ENCODE results near the gene NR2F1-AS1. TPM values are rescaled to one million over a fixed set of nuclear protein-coding genes. Genes with fewer than 3 reads are reported as not detected.
"Not testable (repeated sequence)": the region's sequence is repeated elsewhere in the genome, so short reads cannot be mapped to it uniquely, and the experiment has no call there.

Gene NR2F1-AS1
- total and polyA plus RNA-seq, 4 experiments from 2014 or later: not detected

DNA sequence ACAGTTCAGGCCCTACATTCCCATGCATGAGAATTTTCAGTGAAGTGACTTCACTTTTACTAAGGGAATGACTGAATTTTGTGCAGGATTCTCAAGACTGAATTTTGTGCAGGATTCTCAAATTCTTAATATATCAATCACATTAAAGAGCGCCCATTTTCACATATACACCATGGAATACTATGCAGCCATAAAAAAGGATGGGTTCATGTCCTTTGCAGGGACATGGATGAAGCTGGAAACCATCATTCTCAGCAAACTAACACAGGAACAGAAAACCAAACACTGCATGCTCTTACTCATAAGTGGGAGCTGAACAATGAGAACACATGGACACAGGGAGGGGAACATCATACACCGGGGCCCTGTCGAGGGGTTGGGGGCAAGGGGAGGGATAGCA is 31.4 kb downstream of the NR2F1-AS1 start:
- peaks cover 5 to 15% of the 10 kb centered on the region in 2 donors for H3K27me3 Mint-ChIP-seq

DNA sequence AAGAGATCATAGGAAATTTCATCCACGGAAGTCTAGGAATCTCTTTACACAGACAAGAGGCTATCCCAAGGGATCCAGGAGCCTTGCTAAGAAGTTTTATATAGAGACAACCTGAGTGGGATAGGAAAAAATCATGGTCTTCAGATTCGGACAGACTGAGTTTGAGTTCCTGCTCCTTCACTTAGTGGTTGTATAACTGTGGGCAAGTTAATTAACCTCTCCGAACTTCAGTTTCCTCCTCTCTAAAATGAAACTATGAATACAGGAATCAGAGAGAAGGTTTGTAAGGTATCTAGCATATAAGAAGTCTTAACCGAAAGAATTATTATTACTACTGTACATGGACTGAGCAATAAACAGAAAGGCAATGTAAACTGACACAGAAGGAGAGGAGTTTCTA is 35.1 kb downstream of the NR2F1-AS1 start:
- CTCF ChIA-PET (ENCODE audit: partially characterized antibody): no interaction called here
- DNase-seq: no peak
- H3K9me3 Mint-ChIP-seq: peaks cover 0 to 3% (median 0%) of the 10 kb centered on the region in 8 donors
- no peak overlapping the region for H3K4me3 Mint-ChIP-seq
- Histone ChIP-seq H3K27ac (ENCODE audit: low read depth, low read length) (no peak overlapping the region), H3K4me3 (ENCODE audit: low read length in 2 of 2) (no peak overlapping the region), H3K36me3 (ENCODE audit: insufficient read depth, low read length) (no peaks in the 10 kb centered on the region), H3K9me3 (ENCODE audit: control insufficient read depth in 1 of 2, low read length in 2 of 2) (no peaks in the 10 kb centered on the region), H3K27me3 (ENCODE audit: insufficient read depth, low read length) (no peaks in the 10 kb centered on the region), H3K4me1 (ENCODE audit: insufficient read depth, low read length) (no peaks in the 10 kb centered on the region)
- no peak overlapping the region for H3K27ac Mint-ChIP-seq
- H3K4me1 Mint-ChIP-seq: no peaks in the 10 kb centered on the region
- intact Hi-C loops (cut with micrococcal nuclease): no loop called here
- H3K36me3 Mint-ChIP-seq: no peaks in the 10 kb centered on the region
- POLR2A ChIA-PET (ENCODE audit: partially characterized antibody): no interaction called here
- peaks cover 8 to 17% of the 10 kb centered on the region in 2 donors for H3K27me3 Mint-ChIP-seq

More for the DNA sequence above, 31.4 kb downstream of the NR2F1-AS1 start:
- H3K4me1 ChIP-seq (ENCODE audit: insufficient read depth, low read length); H3K9me3 Mint-ChIP-seq; H3K4me1 Mint-ChIP-seq; H3K4me3 Mint-ChIP-seq; H3K4me3 ChIP-seq (ENCODE audit: low read length in 2 of 2); H3K9me3 ChIP-seq (ENCODE audit: control insufficient read depth in 1 of 2, low read length in 2 of 2); intact Hi-C loops (cut with micrococcal nuclease); POLR2A ChIA-PET (ENCODE audit: partially characterized antibody); H3K36me3 Mint-ChIP-seq; DNase-seq; H3K27ac Mint-ChIP-seq; H3K36me3 ChIP-seq (ENCODE audit: insufficient read depth, low read length); H3K27ac ChIP-seq (ENCODE audit: low read depth, low read length); CTCF ChIA-PET (ENCODE audit: partially characterized antibody); H3K27me3 ChIP-seq (ENCODE audit: insufficient read depth, low read length): not testable (repeated sequence)

DNA sequence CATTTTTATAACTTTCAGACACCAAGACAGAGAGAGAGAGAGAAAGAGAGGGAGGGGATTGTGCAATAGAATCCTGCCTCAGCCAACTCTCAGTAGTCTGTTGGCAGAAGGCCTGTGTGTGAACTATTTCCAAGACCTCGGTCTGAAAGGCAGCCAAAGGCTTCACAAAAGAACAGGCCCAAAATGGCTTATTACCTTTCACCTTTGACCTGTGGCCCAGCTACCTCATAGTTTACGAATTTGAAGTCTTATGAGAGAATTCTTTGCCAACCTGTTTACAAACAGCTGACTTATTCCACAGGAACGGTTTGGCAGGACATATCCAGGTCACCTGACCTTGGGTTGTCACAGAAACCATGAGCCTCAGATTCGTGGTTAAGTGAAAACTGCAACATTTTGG is 48.6 kb downstream of the NR2F1-AS1 start:
- H3K9me3 ChIP-seq (ENCODE audit: control insufficient read depth in 1 of 2, low read length in 2 of 2): no peaks in the 10 kb centered on the region
- ChIA-PET CTCF (ENCODE audit: partially characterized antibody) (no interaction called here), POLR2A (ENCODE audit: partially characterized antibody) (no interaction called here)
- Mint-ChIP-seq H3K27ac (no peak overlapping the region), H3K4me1 (no peaks in the 10 kb centered on the region), H3K36me3 (no peaks in the 10 kb centered on the region), H3K9me3 (peaks cover under 1 to 11% (median 7%) of the 10 kb centered on the region in 8 donors), H3K27me3 (peaks cover 2 to 3% of the 10 kb centered on the region in 2 donors), H3K4me3 (no peak overlapping the region)
- H3K36me3 ChIP-seq (ENCODE audit: insufficient read depth, low read length): no peaks in the 10 kb centered on the region
- no peak overlapping the region for H3K4me3 ChIP-seq (ENCODE audit: low read length in 2 of 2)
- no peaks in the 10 kb centered on the region for H3K4me1 ChIP-seq (ENCODE audit: insufficient read depth, low read length)
- no peak for DNase-seq
- no peak overlapping the region for H3K27ac ChIP-seq (ENCODE audit: low read depth, low read length)
- intact Hi-C loops (cut with micrococcal nuclease): no loop called here
- H3K27me3 ChIP-seq (ENCODE audit: insufficient read depth, low read length): no peaks in the 10 kb centered on the region

DNA sequence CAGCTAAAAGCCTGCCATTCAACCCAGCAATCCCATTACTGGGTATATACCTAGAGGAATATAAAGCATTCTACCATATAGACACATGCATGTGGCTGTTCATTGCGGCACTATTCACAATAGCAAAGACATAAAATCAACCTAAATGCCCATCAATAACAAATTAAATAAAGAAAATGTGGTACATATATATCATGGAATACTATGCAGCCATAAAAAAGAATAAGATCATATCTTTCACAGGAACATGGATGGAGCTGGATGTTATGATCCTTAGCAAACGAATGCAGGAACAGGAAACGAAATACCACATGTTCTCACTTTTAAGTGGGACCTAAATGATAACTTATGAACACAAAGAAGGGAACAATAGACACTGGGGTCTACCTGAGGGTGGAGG is 59.2 kb downstream of the NR2F1-AS1 start:
- H3K9me3 Mint-ChIP-seq: peaks cover 0 to 57% (median 27%) of the 10 kb centered on the region in 8 donors
- POLR2A ChIA-PET (ENCODE audit: partially characterized antibody): not testable (repeated sequence)

DNA sequence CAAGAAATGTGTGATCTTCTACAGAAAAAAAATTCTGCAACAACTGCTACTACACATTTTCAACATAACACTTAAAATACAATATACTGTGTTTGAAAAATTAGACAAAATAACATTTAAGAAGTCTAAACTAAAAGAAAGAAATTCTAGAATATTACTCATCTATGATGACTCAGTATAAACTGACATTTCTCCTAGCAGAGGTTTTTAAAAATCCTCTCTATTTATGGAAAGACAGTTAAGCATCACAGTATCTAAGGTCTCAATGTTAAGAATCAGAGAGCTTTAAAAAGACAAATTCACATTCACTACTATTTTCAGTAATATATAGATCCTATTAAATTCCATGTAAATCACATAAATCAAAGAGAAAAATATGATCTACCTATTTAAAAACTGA is 61.3 kb downstream of the NR2F1-AS1 start:
- no peak overlapping the region for H3K4me3 ChIP-seq (ENCODE audit: low read length in 2 of 2)
- Mint-ChIP-seq H3K9me3 (peaks cover 0 to 37% (median 19%) of the 10 kb centered on the region in 8 donors), H3K4me3 (no peak overlapping the region), H3K27me3 (peaks cover 4 to 8% of the 10 kb centered on the region in 2 donors), H3K36me3 (no peaks in the 10 kb centered on the region), H3K4me1 (no peaks in the 10 kb centered on the region), H3K27ac (no peak overlapping the region)
- intact Hi-C loops (cut with micrococcal nuclease): no loop called here
- CTCF ChIA-PET (ENCODE audit: partially characterized antibody): no interaction called here
- H3K36me3 ChIP-seq (ENCODE audit: insufficient read depth, low read length): no peaks in the 10 kb centered on the region
- H3K27me3 ChIP-seq (ENCODE audit: insufficient read depth, low read length): no peaks in the 10 kb centered on the region
- H3K27ac ChIP-seq (ENCODE audit: low read depth, low read length): no peak overlapping the region
- POLR2A ChIA-PET (ENCODE audit: partially characterized antibody): interaction anchor here (0.6 kb wide), 1 partner anchor 71 kb away, joined by 3 read pairs; no protein-coding TSS in a partner anchor
- no peaks in the 10 kb centered on the region for H3K4me1 ChIP-seq (ENCODE audit: insufficient read depth, low read length)
- DNase-seq: no peak
- H3K9me3 ChIP-seq (ENCODE audit: control insufficient read depth in 1 of 2, low read length in 2 of 2): no peaks in the 10 kb centered on the region

More for the DNA sequence above, 59.2 kb downstream of the NR2F1-AS1 start:
- H3K4me3 Mint-ChIP-seq; H3K4me1 ChIP-seq (ENCODE audit: insufficient read depth, low read length); H3K27me3 Mint-ChIP-seq; intact Hi-C loops (cut with micrococcal nuclease); CTCF ChIA-PET (ENCODE audit: partially characterized antibody); H3K27ac ChIP-seq (ENCODE audit: low read depth, low read length); H3K4me1 Mint-ChIP-seq; H3K36me3 ChIP-seq (ENCODE audit: insufficient read depth, low read length); H3K27me3 ChIP-seq (ENCODE audit: insufficient read depth, low read length); H3K27ac Mint-ChIP-seq; H3K4me3 ChIP-seq (ENCODE audit: low read length in 2 of 2); DNase-seq; H3K36me3 Mint-ChIP-seq; H3K9me3 ChIP-seq (ENCODE audit: control insufficient read depth in 1 of 2, low read length in 2 of 2): not testable (repeated sequence)

DNA sequence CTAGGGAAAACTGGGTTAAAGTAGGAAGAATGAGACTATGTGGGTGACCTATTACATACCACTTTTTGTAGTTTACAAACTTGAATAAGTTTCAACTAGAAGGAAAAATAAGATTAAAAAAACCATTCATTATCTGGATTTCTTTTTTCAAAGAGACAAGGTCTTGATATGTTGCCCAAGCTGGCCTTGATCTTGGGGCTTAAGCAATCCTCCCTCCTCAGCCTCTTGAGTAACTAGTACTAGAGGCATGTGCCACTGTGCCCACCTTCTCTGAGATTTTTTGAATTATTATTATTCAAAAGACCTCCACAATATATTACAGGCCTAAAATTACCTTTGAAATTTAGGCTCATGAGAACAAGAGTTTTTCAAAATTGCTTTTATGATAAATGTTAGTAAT is 63.2 kb downstream of the NR2F1-AS1 start:
- Mint-ChIP-seq H3K4me3 (no peak overlapping the region), H3K27me3 (peaks cover 3 to 8% of the 10 kb centered on the region in 2 donors), H3K4me1 (no peaks in the 10 kb centered on the region), H3K9me3 (peaks cover 0 to 22% (median 15%) of the 10 kb centered on the region in 8 donors), H3K27ac (no peak overlapping the region), H3K36me3 (no peaks in the 10 kb centered on the region)
- H3K4me1 ChIP-seq (ENCODE audit: insufficient read depth, low read length): no peaks in the 10 kb centered on the region
- ChIA-PET POLR2A (ENCODE audit: partially characterized antibody) (no interaction called here), CTCF (ENCODE audit: partially characterized antibody) (no interaction called here)
- H3K36me3 ChIP-seq (ENCODE audit: insufficient read depth, low read length): no peaks in the 10 kb centered on the region
- no peaks in the 10 kb centered on the region for H3K27me3 ChIP-seq (ENCODE audit: insufficient read depth, low read length)
- intact Hi-C loops (cut with micrococcal nuclease): no loop called here
- no peak for DNase-seq
- no peaks in the 10 kb centered on the region for H3K9me3 ChIP-seq (ENCODE audit: control insufficient read depth in 1 of 2, low read length in 2 of 2)
- H3K4me3 ChIP-seq (ENCODE audit: low read length in 2 of 2): no peak overlapping the region
- no peak overlapping the region for H3K27ac ChIP-seq (ENCODE audit: low read depth, low read length)

DNA sequence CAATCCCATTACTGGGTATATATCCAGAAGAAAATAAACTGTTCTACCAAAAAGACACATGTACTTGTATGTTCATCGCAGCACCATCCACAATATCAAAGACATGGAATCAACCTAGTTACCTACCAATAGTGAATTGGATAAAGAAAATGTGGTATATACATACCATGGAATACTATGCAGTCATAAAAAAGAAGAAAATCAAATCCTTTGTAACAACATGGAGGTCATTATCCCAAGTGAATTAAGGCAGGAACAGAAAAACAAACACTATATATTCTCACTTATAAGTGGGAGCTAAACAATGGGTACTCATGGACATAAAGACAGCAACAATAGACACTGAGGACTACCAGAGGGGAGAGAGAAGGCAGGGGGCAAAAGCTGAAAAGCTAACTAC is 67.7 kb downstream of the NR2F1-AS1 start:
- Histone ChIP-seq H3K9me3 (ENCODE audit: control insufficient read depth in 1 of 2, low read length in 2 of 2) (no peaks in the 10 kb centered on the region), H3K4me3 (ENCODE audit: low read length in 2 of 2) (no peak overlapping the region), H3K36me3 (ENCODE audit: insufficient read depth, low read length) (no peaks in the 10 kb centered on the region), H3K27ac (ENCODE audit: low read depth, low read length) (no peak overlapping the region), H3K27me3 (ENCODE audit: insufficient read depth, low read length) (no peaks in the 10 kb centered on the region), H3K4me1 (ENCODE audit: insufficient read depth, low read length) (no peaks in the 10 kb centered on the region)
- H3K9me3 Mint-ChIP-seq: peaks cover 0 to 2% (median 0%) of the 10 kb centered on the region in 8 donors
- no peak for DNase-seq
- intact Hi-C loops (cut with micrococcal nuclease): no loop called here
- H3K27me3 Mint-ChIP-seq: peaks cover 0 to 3% of the 10 kb centered on the region in 2 donors
- H3K36me3 Mint-ChIP-seq: no peaks in the 10 kb centered on the region
- POLR2A ChIA-PET (ENCODE audit: partially characterized antibody): no interaction called here
- no peak overlapping the region for H3K27ac Mint-ChIP-seq
- H3K4me3 Mint-ChIP-seq: no peak overlapping the region
- no peaks in the 10 kb centered on the region for H3K4me1 Mint-ChIP-seq
- CTCF ChIA-PET (ENCODE audit: partially characterized antibody): no interaction called here

DNA sequence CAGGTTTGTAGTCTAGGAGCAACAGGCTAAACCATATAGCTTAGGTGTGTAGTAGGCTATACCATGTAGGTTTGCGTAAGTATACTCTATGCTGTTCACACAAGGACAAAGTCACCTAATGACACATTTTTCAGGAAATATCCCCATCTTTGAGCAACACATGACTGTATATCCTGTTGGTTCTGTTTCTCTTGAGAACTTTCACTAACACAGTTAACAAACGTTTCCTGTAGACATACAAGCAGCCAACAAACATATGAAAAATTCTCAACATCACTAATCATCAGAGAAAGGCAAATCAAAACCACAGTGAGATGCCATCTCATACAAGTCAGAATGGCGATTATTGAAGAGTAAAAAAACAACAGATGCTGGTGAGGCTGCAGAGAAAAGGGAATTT is 68.2 kb downstream of the NR2F1-AS1 start:
- no peak for DNase-seq
- H3K9me3 ChIP-seq (ENCODE audit: control insufficient read depth in 1 of 2, low read length in 2 of 2): no peaks in the 10 kb centered on the region
- intact Hi-C loops (cut with micrococcal nuclease): no loop called here
- CTCF ChIA-PET (ENCODE audit: partially characterized antibody): no interaction called here
- Mint-ChIP-seq H3K27me3 (peaks cover 0 to 1% of the 10 kb centered on the region in 2 donors), H3K9me3 (peaks cover 0 to 2% (median 0%) of the 10 kb centered on the region in 8 donors), H3K4me3 (no peak overlapping the region), H3K27ac (no peak overlapping the region), H3K4me1 (no peaks in the 10 kb centered on the region), H3K36me3 (no peaks in the 10 kb centered on the region)
- H3K4me3 ChIP-seq (ENCODE audit: low read length in 2 of 2): no peak overlapping the region
- no peaks in the 10 kb centered on the region for H3K4me1 ChIP-seq (ENCODE audit: insufficient read depth, low read length)
- H3K27me3 ChIP-seq (ENCODE audit: insufficient read depth, low read length): no peaks in the 10 kb centered on the region
- no peaks in the 10 kb centered on the region for H3K36me3 ChIP-seq (ENCODE audit: insufficient read depth, low read length)
- POLR2A ChIA-PET (ENCODE audit: partially characterized antibody): no interaction called here
- H3K27ac ChIP-seq (ENCODE audit: low read depth, low read length): no peak overlapping the region

Measured in CD4-positive, alpha-beta memory T cell (primary cell).